IPS DF 19.7 (cell line): ENCODE measurements around the gene GSE1.

Experiments used
- DNase-seq: peaks from one replicate; pipeline ENCODE4 v3.0.0-alpha.2; 2013; ENCODE audit warnings: low read depth, low spot score

Gene GSE1

GRCh38 chr16:85612801-85613603 lies at the start of gene GSE1:
Gene GSE1, plus strand, starts transcription at chr16:85613322. Its CDS starts 70 bp downstream, at chr16:85613392.
- no peak for DNase-seq

GRCh38 chr16:85563515-85564276 lies 49.4 kb upstream of the GSE1 start:
- DNase-seq = no peak

- no peak for DNase-seq
Measured at GRCh38 chr16:85564277-85565051, 48.7 kb upstream of the GSE1 start.

GRCh38 chr16:85565340-85565739 lies 47.8 kb upstream of the GSE1 start:
- DNase-seq = no peak

GRCh38 chr16:85565801-85566526 lies 47.2 kb upstream of the GSE1 start:
- DNase-seq = no peak

GRCh38 chr16:85566561-85567100 lies 46.5 kb upstream of the GSE1 start:
- no peak for DNase-seq

GRCh38 chr16:85567101-85567866 lies 45.8 kb upstream of the GSE1 start:
- no peak for DNase-seq

- no peak for DNase-seq
Measured at GRCh38 chr16:85567935-85568334, 45.2 kb upstream of the GSE1 start.

- DNase-seq = no peak
Measured at GRCh38 chr16:85568519-85568918, 44.6 kb upstream of the GSE1 start.

- DNase-seq = no peak
Measured at GRCh38 chr16:85569039-85569614, 44.0 kb upstream of the GSE1 start.

- no peak for DNase-seq
Measured at GRCh38 chr16:85569615-85570212, 43.4 kb upstream of the GSE1 start.

GRCh38 chr16:85570213-85570734 lies 42.8 kb upstream of the GSE1 start:
- DNase-seq = no peak

- DNase-seq = no peak
Measured at GRCh38 chr16:85570735-85571562, 42.2 kb upstream of the GSE1 start.

GRCh38 chr16:85571563-85571812 lies 41.6 kb upstream of the GSE1 start:
- DNase-seq = no peak

GRCh38 chr16:85571813-85572619 lies 41.1 kb upstream of the GSE1 start:
- no peak for DNase-seq

GRCh38 chr16:85573045-85573695 lies 40.0 kb upstream of the GSE1 start:
- DNase-seq = no peak
